ENCODE measurements around the gene NRP1. TPM values are rescaled to one million over a fixed set of nuclear protein-coding genes. Genes with fewer than 3 reads are reported as not detected.

The NRP1 gene
- total RNA-seq, 4 donors from 2014 or later, result 17.7 to 47.0 (median 21.0) TPM

DNA sequence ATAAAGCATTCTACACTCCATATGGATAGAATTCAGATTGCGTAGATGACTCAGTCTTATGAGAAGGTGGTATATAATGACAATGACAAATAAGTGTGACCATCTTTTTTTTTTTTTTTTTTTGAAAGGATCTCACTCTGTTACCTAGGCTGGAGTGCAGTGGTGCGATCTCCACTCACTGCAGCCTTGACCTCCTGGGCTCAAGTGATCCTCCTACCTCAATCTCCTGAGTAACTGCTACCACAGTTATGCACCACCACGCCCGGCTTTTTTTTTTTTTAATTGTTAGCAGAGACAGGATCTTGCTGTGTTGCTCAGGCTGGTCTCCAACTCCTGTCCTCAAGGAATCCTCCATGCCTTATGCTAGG lies 43.2 kb upstream of the NRP1 start:
- TF ChIP-seq, protein P1, sequence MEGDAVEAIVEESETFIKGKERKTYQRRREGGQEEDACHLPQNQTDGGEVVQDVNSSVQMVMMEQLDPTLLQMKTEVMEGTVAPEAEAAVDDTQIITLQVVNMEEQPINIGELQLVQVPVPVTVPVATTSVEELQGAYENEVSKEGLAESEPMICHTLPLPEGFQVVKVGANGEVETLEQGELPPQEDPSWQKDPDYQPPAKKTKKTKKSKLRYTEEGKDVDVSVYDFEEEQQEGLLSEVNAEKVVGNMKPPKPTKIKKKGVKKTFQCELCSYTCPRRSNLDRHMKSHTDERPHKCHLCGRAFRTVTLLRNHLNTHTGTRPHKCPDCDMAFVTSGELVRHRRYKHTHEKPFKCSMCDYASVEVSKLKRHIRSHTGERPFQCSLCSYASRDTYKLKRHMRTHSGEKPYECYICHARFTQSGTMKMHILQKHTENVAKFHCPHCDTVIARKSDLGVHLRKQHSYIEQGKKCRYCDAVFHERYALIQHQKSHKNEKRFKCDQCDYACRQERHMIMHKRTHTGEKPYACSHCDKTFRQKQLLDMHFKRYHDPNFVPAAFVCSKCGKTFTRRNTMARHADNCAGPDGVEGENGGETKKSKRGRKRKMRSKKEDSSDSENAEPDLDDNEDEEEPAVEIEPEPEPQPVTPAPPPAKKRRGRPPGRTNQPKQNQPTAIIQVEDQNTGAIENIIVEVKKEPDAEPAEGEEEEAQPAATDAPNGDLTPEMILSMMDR (IDR thresholded peaks at IDR 0.05), result no peak
- TF ChIP-seq POLR2A (IDR thresholded peaks at IDR 0.05), result no peak
- Histone ChIP-seq H3K9me3 (no peaks in the 10 kb centered on the region), H3K4me3 (no peak overlapping the region), H3K27ac (no peak overlapping the region), H3K4me1 (peaks cover 0 to 9% (median 0%) of the 10 kb centered on the region in 4 donors), H3K36me3 (no peaks in the 10 kb centered on the region), H3K27me3 (no peaks in the 10 kb centered on the region)
- DNase-seq, result no peak

DNA sequence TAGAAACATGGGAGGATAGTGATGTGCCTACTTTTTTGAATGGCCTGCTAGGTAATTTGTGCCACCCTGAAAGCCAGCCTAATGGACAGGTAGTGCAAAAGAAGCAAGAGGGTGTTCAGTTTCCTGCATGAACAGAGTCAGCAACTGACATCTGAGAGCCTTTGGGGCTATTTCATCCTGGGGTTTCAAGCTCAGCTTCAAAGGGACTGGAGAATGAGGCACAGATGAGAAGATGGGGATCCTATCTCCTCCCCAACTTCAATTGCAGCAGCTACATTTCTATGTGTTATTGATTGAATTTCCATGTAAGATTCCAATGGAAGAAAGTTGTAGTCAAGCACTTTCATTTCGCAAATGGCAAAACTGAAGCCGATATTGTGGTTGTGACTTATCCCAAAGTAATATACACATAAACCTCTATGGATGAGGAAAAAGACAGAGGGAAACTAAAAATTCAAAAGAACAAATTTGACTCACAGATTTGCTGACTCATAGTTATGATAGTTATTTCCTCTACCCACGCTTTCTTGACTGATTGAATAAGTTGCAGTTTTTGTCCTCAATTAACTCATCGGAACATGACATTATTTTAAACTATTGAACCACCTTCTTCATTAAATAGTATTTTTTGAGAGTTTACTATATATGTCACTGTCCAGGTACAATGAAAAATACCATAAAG lies 42.6 kb upstream of the NRP1 start:
- peaks cover 0 to 8% (median 0%) of the 10 kb centered on the region in 4 donors for H3K4me1 ChIP-seq
- no peak overlapping the region for H3K27ac ChIP-seq
- H3K9me3 ChIP-seq, result no peaks in the 10 kb centered on the region
- no peak for TF ChIP-seq POLR2A (IDR thresholded peaks at IDR 0.05)
- TF ChIP-seq, protein P1 (IDR thresholded peaks at IDR 0.05), result no peak
- no peaks in the 10 kb centered on the region for H3K36me3 ChIP-seq
- no peak for DNase-seq
- no peaks in the 10 kb centered on the region for H3K27me3 ChIP-seq
- no peak overlapping the region for H3K4me3 ChIP-seq

DNA sequence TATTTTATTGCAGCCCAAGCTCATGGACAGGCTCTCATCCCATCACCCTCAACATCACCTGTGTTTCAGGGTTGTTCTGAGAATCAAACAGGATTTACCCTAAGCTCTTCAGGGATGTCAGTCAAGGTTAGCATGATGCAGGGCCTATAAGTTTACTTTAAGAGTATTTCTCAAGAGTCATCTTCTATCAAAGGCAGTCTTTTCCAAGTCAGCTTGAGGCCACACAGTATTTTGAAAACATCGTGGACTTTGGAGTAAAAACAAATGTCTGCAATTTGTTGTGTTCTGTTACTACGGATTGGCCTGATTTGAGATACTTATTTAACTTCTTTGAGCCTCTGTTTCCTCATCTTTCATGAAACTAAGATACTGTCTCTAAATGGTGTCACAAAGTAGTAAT lies 42.0 kb upstream of the NRP1 start:
- TF ChIP-seq, protein P1 (IDR thresholded peaks at IDR 0.05), result no peak
- no peak for TF ChIP-seq POLR2A (IDR thresholded peaks at IDR 0.05)
- H3K4me3 ChIP-seq, result no peak overlapping the region
- H3K27me3 ChIP-seq, result no peaks in the 10 kb centered on the region
- H3K27ac ChIP-seq, result no peak overlapping the region
- no peaks in the 10 kb centered on the region for H3K9me3 ChIP-seq
- peaks cover 0 to 2% (median 0%) of the 10 kb centered on the region in 4 donors for H3K4me1 ChIP-seq
- no peaks in the 10 kb centered on the region for H3K36me3 ChIP-seq
- no peak for DNase-seq

DNA sequence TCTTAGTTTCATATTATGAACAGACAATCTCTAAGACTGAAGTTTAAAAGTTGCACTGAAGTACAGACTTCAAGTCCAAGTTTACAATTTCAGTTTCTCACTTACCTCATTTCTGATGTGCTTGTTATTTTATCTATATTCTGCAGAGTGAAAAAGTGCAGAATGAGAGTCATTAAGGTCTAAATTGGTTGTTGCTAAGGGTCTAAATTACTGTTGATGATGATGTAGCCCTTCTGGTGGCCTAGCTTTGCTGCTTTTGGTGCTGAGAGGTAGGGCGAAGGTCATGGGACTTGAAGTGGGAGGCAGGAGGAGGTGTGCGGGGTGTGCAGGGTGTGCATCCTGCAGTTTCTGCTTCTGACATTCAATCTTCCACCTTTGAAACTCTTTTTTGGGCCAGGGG lies 38.8 kb upstream of the NRP1 start:
- DNase-seq, result no peak
- H3K27ac ChIP-seq, result no peak overlapping the region
- H3K36me3 ChIP-seq, result no peaks in the 10 kb centered on the region
- H3K27me3 ChIP-seq, result no peaks in the 10 kb centered on the region
- H3K4me1 ChIP-seq, result no peaks in the 10 kb centered on the region
- no peaks in the 10 kb centered on the region for H3K9me3 ChIP-seq
- no peak for TF ChIP-seq POLR2A (IDR thresholded peaks at IDR 0.05)
- TF ChIP-seq, protein P1 (IDR thresholded peaks at IDR 0.05), result no peak
- no peak overlapping the region for H3K4me3 ChIP-seq

DNA sequence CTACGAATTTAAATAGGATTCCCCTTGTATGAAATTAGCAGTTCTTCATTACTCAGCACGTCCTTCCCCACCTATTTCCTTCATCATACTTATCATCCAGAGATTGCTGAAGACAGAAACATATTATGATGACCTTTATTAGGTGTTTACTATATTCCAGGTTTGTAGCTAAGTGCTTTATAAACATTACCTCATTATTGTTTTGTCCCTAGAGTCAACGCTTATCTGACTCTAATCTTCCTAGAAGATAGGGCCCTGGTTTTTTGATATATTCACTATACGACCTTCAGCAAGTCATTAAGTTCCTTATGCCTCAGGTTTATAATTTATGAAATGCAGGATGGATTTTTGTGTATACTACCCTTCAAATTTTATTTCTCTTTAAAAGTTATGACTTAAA lies 36.8 kb upstream of the NRP1 start:
- Histone ChIP-seq H3K27ac (no peak overlapping the region), H3K27me3 (no peaks in the 10 kb centered on the region), H3K4me1 (no peaks in the 10 kb centered on the region), H3K4me3 (no peak overlapping the region), H3K9me3 (peaks cover 0 to 3% (median 0%) of the 10 kb centered on the region in 4 donors), H3K36me3 (no peaks in the 10 kb centered on the region)
- DNase-seq, result no peak
- TF ChIP-seq, protein P1 (IDR thresholded peaks at IDR 0.05), result no peak
- no peak for TF ChIP-seq POLR2A (IDR thresholded peaks at IDR 0.05)

Data from Peyer's patch (tissue), 4 donors.